ENCODE results near the gene TNFRSF6B.

The TNFRSF6B gene

DNA sequence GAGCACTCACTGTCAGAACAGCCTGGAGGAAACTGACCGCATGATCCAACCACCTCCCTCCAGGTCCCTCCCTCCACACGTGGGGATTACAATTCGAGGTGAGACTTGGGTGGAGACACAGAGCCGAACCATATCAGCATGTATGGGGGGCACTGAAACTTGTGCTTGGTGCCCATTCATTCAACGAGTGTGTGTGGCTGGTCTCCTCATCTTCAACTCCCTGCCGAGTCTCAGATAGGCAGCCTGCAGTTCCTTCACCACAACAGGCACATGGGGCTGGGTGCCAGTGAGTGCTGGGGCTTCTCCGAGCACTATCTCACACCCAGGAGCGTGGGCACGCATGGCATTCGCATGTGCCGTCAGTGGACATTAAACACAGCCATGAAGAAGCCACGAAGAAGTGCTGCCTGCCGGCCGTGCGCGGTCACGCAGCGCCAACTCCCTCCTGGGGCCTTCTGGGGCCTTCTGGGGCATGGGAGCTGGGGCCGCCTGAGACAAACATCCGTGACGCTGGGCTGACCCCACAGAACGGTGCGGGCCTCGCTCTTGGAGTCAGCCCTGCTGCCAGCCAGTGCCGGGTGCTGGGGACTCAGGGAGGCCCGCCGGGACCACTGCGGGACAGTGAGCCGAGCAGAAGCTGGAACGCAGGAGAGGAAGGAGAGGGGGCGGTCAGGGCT, 39.1 kb upstream of the TNFRSF6B start:
- H2AFZ ChIP-seq (ENCODE audit: low read length), result peak overlapping the region; percentile 95; the same call in 1 of the 2 replicates
- no peaks in the 10 kb centered on the region for H3K9me3 ChIP-seq (ENCODE audit: insufficient read depth, low read depth, low read length)
- no peak for TF ChIP-seq EZH2phosphoT487 (IDR thresholded peaks at IDR 0.05; ENCODE audit: borderline replicate concordance)
- TF ChIP-seq, protein P1, sequence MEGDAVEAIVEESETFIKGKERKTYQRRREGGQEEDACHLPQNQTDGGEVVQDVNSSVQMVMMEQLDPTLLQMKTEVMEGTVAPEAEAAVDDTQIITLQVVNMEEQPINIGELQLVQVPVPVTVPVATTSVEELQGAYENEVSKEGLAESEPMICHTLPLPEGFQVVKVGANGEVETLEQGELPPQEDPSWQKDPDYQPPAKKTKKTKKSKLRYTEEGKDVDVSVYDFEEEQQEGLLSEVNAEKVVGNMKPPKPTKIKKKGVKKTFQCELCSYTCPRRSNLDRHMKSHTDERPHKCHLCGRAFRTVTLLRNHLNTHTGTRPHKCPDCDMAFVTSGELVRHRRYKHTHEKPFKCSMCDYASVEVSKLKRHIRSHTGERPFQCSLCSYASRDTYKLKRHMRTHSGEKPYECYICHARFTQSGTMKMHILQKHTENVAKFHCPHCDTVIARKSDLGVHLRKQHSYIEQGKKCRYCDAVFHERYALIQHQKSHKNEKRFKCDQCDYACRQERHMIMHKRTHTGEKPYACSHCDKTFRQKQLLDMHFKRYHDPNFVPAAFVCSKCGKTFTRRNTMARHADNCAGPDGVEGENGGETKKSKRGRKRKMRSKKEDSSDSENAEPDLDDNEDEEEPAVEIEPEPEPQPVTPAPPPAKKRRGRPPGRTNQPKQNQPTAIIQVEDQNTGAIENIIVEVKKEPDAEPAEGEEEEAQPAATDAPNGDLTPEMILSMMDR (conservative IDR thresholded peaks at IDR 0.05; ENCODE audit: low read length), result no peak
- peak overlapping the region; percentile 84 for H3K4me2 ChIP-seq (ENCODE audit: low read depth, low read length, poor library complexity, severe bottlenecking)
- no peaks in the 10 kb centered on the region; the same call in 1 of the 2 replicates for H3K36me3 ChIP-seq (ENCODE audit: insufficient read depth, low read length)
- peaks cover 32% of the 10 kb centered on the region for H3K4me1 ChIP-seq (ENCODE audit: insufficient read depth, low read length, poor library complexity, severe bottlenecking)
- H3K4me3 ChIP-seq (ENCODE audit: low read length, poor library complexity, severe bottlenecking), result peak overlapping the region; percentile 91
- H3K79me2 ChIP-seq (ENCODE audit: insufficient read depth, low read length), result peaks cover 39% of the 10 kb centered on the region
- no peaks in the 10 kb centered on the region for H3F3A ChIP-seq (ENCODE audit: low read depth)
- H3K9ac ChIP-seq (ENCODE audit: low read depth, low read length, poor library complexity, severe bottlenecking), result peak overlapping the region; percentile 84
- no peaks in the 10 kb centered on the region for H3K27me3 ChIP-seq (ENCODE audit: insufficient read depth, low read length, poor library complexity, severe bottlenecking)
- H3K9me2 ChIP-seq (replicated peaks; ENCODE audit: low read depth, low read length), result no peaks in the 10 kb centered on the region
- peaks cover 8% of the 10 kb centered on the region for H4K20me1 ChIP-seq (ENCODE audit: insufficient read depth, low read length, poor library complexity, severe bottlenecking)

DNA sequence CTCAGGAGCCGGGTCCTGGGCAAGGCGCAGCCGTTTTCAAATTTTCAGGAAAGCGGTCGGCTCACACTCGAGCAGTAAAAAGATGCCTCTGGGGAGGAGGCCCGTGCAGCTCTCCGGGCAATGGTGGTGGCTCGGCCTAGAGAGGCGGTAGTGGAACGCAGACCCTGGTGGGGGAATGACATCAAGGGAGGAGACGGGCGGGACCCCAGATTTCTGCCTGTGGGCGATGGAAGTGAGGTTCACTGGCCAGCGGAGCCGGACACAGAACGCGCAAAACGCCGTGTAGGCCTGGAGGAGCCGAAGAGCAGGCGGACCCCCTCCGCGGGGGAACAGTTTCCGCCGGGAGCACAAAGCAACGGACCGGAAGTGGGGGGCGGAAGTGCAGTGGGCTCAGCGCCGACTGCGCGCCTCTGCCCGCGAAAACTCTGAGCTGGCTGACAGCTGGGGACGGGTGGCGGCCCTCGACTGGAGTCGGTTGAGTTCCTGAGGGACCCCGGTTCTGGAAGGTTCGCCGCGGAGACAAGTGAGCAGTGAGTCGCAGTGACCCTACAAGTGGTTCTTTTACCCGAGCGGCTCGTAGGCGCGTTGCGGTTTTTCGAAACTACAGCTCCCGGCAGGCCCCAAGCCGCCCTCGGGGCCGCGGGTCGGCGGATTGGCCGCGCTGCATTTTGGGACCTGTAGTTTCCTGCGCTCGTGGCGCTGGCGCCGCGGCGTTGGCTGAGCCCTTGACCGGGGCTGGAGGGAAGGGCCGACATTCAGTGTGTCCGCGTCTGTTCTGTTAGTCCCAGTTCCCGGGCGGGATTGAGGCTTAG, 38.3 kb upstream of the TNFRSF6B start, which contains the start of gene RTEL1:
Gene RTEL1, plus strand, starts transcription at position 376 of the 812 bp plus-strand sequence. CDS start 1,091 bp downstream, outside the sequence.
- Histone ChIP-seq H2AFZ (ENCODE audit: low read length) (peak within 1 kb of the TSS; percentile 95), H3K9ac (ENCODE audit: low read depth, low read length, poor library complexity, severe bottlenecking) (peak within 1 kb of the TSS; percentile 84), H3K9me3 (ENCODE audit: insufficient read depth, low read depth, low read length) (no peaks in the 10 kb centered on the region), H3F3A (ENCODE audit: low read depth) (no peaks in the 10 kb centered on the region), H3K79me2 (ENCODE audit: insufficient read depth, low read length) (peaks cover 41% of the 10 kb centered on the region), H3K36me3 (ENCODE audit: insufficient read depth, low read length) (no peaks in the 10 kb centered on the region; the same call in 1 of the 2 replicates), H4K20me1 (ENCODE audit: insufficient read depth, low read length, poor library complexity, severe bottlenecking) (peaks cover 8% of the 10 kb centered on the region), H3K4me1 (ENCODE audit: insufficient read depth, low read length, poor library complexity, severe bottlenecking) (peaks cover 32% of the 10 kb centered on the region), H3K27me3 (ENCODE audit: insufficient read depth, low read length, poor library complexity, severe bottlenecking) (no peaks in the 10 kb centered on the region), H3K4me3 (ENCODE audit: low read length, poor library complexity, severe bottlenecking) (peak within 1 kb of the TSS; percentile 91), H3K9me2 (replicated peaks; ENCODE audit: low read depth, low read length) (no peaks in the 10 kb centered on the region), H3K4me2 (ENCODE audit: low read depth, low read length, poor library complexity, severe bottlenecking) (peak within 1 kb of the TSS; percentile 98)
- TF ChIP-seq, protein P1 (conservative IDR thresholded peaks at IDR 0.05; ENCODE audit: low read length), result no peak
- no peak for TF ChIP-seq EZH2phosphoT487 (IDR thresholded peaks at IDR 0.05; ENCODE audit: borderline replicate concordance)

DNA sequence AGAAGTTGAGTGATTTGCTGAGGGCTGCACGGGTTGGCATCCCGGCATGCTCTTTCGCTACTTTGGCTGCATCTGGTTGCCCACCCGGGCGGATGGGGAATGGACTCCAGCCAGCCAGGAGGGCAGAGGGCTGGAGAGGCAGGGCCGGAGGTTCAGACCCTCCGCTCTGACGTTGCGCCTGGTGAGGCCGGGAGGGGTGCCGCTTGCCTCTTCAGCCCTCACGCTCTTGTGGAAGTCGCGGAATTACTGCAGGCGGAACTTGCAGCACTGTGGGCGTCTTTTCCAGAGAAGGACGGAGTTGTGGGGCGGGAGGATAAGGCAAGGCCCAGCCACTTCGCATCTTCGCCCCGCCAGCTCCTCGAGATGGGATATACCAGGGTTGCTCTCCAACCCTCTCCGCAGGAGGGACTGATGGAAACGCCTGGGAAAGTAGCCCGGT, 37.7 kb upstream of the TNFRSF6B start:
- no peak for TF ChIP-seq EZH2phosphoT487 (IDR thresholded peaks at IDR 0.05; ENCODE audit: borderline replicate concordance)
- TF ChIP-seq, protein P1 (conservative IDR thresholded peaks at IDR 0.05; ENCODE audit: low read length), result no peak
- H3K27me3 ChIP-seq (ENCODE audit: insufficient read depth, low read length, poor library complexity, severe bottlenecking), result no peaks in the 10 kb centered on the region
- peak overlapping the region; percentile 91 for H3K4me3 ChIP-seq (ENCODE audit: low read length, poor library complexity, severe bottlenecking)
- H3F3A ChIP-seq (ENCODE audit: low read depth), result no peaks in the 10 kb centered on the region
- H3K4me1 ChIP-seq (ENCODE audit: insufficient read depth, low read length, poor library complexity, severe bottlenecking), result peaks cover 32% of the 10 kb centered on the region
- peak overlapping the region; percentile 98 for H3K4me2 ChIP-seq (ENCODE audit: low read depth, low read length, poor library complexity, severe bottlenecking)
- H3K9ac ChIP-seq (ENCODE audit: low read depth, low read length, poor library complexity, severe bottlenecking), result peak overlapping the region; percentile 84
- no peaks in the 10 kb centered on the region for H3K9me3 ChIP-seq (ENCODE audit: insufficient read depth, low read depth, low read length)
- no peaks in the 10 kb centered on the region for H3K9me2 ChIP-seq (replicated peaks; ENCODE audit: low read depth, low read length)
- H3K36me3 ChIP-seq (ENCODE audit: insufficient read depth, low read length), result no peaks in the 10 kb centered on the region; the same call in 1 of the 2 replicates
- H4K20me1 ChIP-seq (ENCODE audit: insufficient read depth, low read length, poor library complexity, severe bottlenecking), result peaks cover 8% of the 10 kb centered on the region
- H2AFZ ChIP-seq (ENCODE audit: low read length), result peak overlapping the region; percentile 95
- H3K79me2 ChIP-seq (ENCODE audit: insufficient read depth, low read length), result peaks cover 41% of the 10 kb centered on the region

Measured in Loucy (cell line).